GM12875 (cell line): ENCODE results near the gene CCDC122.

Experiments used
- H3K4me3 ChIP-seq: one replicate; pipeline ENCODE4 v1.5.1; 2011; ENCODE audit warnings: low read depth, low read length, control low read depth
- TF ChIP-seq, protein P1 (sequence below): IDR thresholded peaks from 2 replicates; pipeline ENCODE4 v1.5.1; 2011; ENCODE audit warnings: low read depth, mild to moderate bottlenecking, control low read depth, inconsistent platforms, low read length, moderate library complexity, borderline replicate concordance; ENCODE audit not compliant: insufficient read depth

Gene CCDC122

DNA sequence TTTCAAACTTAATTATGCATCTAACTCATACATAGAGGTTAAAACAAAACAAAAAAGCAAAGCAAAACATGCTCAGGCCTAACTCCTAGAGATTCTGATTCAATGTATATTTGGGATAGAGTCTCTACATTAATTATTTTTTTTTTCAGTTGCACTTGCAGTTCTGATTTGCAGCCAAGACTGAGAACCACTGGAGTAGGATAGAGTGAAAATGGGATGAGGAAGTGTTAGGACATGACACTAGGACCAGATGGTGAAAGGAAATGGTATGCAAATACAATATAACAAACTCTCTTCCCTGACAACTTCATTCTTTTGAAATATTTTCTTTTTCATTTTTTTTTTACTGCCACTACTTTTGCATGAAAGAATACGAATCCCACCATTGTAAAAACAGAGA, 1.8 kb downstream of the CCDC122 start:
- no peak overlapping the region for H3K4me3 ChIP-seq
- TF ChIP-seq, protein P1, sequence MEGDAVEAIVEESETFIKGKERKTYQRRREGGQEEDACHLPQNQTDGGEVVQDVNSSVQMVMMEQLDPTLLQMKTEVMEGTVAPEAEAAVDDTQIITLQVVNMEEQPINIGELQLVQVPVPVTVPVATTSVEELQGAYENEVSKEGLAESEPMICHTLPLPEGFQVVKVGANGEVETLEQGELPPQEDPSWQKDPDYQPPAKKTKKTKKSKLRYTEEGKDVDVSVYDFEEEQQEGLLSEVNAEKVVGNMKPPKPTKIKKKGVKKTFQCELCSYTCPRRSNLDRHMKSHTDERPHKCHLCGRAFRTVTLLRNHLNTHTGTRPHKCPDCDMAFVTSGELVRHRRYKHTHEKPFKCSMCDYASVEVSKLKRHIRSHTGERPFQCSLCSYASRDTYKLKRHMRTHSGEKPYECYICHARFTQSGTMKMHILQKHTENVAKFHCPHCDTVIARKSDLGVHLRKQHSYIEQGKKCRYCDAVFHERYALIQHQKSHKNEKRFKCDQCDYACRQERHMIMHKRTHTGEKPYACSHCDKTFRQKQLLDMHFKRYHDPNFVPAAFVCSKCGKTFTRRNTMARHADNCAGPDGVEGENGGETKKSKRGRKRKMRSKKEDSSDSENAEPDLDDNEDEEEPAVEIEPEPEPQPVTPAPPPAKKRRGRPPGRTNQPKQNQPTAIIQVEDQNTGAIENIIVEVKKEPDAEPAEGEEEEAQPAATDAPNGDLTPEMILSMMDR = no peak

DNA sequence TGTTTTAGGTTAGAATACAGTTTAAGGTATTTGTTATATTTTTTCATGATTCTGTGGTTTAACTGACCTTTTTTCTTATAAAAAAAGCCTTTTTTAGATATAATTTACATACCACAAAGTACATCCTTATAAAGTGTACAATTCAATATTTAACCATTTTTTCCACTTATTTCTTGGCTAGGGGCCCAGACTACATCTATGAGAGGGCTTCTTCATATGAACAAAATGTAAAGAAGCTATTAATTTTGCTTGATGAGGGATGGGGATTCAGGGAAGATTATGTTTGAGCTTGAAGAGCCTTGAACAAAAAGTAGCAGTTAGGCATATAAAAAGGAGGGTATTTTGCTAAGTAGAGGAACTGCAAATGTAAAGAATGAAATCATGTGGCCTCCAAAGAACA, 2.2 kb downstream of the CCDC122 start:
- H3K4me3 ChIP-seq = no peak overlapping the region
- TF ChIP-seq, protein P1 = no peak

DNA sequence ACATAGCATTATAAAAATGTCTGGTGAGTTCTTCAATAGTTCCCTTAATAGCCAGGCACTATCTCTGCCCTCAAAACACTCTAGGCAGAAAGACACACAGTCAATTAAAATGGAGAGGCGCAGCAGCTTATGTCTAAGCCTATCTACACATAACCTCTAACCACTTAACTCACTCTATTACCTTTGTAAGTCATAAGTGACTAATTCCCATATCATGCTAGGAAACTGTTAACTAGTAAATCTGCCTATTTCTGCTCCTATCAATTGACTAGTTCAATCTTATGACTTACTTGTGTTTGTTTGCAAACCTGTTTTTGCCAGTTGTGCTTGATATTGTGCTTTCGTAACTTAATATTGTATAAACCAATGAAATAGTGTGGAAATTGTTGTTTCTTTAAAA, 3.2 kb downstream of the CCDC122 start:
- no peak overlapping the region for H3K4me3 ChIP-seq
- TF ChIP-seq, protein P1 = no peak

DNA sequence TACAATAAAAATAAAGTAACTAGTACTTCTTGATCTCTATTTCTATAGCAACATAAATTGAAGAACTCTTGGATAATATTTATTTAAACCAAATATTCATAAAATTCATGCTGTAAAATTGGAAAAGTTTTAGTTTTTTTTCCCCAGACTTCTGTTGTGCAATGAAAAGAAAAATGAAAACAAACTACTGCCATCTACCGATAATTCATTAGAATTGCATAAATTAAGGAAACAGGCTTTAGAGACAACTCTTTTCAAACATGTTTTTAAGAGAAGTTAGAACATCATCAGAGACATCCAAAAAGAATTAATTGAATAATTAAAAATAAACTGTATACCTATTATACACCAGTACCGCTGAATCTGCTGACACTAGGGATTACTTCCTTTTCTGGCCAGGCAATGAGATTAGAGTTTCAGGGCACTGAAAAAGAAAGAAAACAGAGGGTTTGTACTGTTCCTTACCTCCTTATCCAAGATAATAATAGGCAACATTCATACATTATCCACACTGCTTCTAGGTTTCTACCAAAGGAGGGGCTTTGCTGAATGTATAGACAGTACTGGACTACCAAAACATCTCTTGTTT, 4.9 kb downstream of the CCDC122 start:
- TF ChIP-seq, protein P1 = no peak
- no peak overlapping the region for H3K4me3 ChIP-seq

DNA sequence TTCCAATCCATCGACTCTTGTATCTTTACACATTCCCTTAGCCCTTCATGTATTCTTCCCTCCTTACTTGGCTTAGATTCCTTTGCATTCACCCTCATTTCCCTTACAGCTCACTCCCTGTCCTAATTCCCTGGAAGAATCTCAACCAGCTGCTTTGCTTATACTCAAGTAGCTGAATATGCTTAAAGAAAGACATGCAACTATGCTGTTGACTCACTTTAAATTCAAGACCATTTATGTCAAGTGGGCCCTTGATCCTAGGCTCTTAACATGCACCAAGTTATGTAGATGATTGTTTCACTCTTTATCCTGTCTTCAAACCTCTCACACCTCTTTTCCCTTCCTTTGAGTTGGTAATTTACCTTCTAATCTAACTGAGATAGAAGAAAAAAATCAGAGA, 7.4 kb downstream of the CCDC122 start:
- TF ChIP-seq, protein P1 = no peak
- H3K4me3 ChIP-seq = no peak overlapping the region

DNA sequence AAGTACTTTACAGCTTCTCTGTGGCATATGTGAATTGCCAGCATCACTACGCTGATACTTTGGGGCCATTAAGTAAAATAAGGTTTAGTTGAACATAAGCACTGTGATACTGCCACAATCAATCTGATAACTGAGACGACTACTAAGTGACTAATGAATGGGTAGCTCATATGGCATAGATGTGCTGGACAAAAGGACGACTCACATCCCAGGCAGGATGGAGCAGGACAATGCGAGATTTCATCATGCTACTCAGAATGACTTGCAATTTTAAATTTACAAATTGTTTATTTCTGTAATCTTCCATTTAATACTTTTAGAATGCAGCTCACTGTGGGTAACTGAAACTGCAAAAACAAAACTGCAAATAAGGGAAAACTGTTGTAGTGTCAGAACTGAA, 13.6 kb downstream of the CCDC122 start:
- no peak overlapping the region for H3K4me3 ChIP-seq
- TF ChIP-seq, protein P1 = no peak

DNA sequence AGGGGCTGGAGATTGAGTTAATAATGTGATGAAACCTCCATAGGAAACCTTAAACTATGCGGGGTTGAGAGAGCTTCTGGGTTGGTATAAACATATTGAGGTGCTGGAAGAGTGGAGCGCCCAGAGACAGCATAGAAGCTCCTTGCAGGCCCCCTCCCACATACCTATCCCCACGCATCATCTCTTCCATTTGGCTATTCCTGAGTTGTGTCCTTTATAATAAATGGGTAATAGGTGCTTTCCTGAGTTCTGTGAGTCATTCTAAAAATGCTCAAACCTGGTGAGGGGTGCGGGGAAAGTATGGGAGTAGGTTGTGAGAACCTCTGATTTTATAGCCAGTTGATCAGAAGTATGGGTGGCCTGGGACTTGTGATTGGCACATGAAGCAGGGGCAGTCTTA, 14.6 kb downstream of the CCDC122 start:
- H3K4me3 ChIP-seq = no peak overlapping the region
- TF ChIP-seq, protein P1 = no peak
